GM18508 (cell line): ENCODE data around the gene TAP2.

Experiments used
- ATAC-seq: cut with Tn5 transposase; IDR thresholded peaks from one replicate; pipeline ENCODE4 v1.9.1; 2021; ENCODE audit warnings: moderate number of reproducible peaks; ENCODE audit not compliant: insufficient read depth, unreplicated experiment

Gene TAP2

GRCh38 chr6:32796848-32797776, 41.4 kb downstream of the TAP2 start:
- no peak for ATAC-seq

GRCh38 chr6:32794510-32794909, 44.0 kb downstream of the TAP2 start:
- no peak for ATAC-seq

GRCh38 chr6:32792901-32793435, 45.6 kb downstream of the TAP2 start:
- ATAC-seq, result no peak

- ATAC-seq, result no peak
Observed at GRCh38 chr6:32790306-32790705, 48.2 kb downstream of the TAP2 start.
